Measurements from ENCODE around the gene BMPR2. TPM values are rescaled to one million over a fixed set of nuclear protein-coding genes. Genes with fewer than 3 reads are reported as not detected.
"Not testable (repeated sequence)": the region's sequence is repeated elsewhere in the genome, so short reads cannot be mapped to it uniquely, and the experiment has no call there.

BMPR2 gene
- 11.9 and 12.1 TPM in 2 replicates for total RNA-seq (2014; rRNA removed; shearing (Covaris generic))
- 1.7 and 2.6 TPM in 2 replicates for polyA plus RNA-seq (2014; cell fraction: nucleus; rRNA removed)

DNA sequence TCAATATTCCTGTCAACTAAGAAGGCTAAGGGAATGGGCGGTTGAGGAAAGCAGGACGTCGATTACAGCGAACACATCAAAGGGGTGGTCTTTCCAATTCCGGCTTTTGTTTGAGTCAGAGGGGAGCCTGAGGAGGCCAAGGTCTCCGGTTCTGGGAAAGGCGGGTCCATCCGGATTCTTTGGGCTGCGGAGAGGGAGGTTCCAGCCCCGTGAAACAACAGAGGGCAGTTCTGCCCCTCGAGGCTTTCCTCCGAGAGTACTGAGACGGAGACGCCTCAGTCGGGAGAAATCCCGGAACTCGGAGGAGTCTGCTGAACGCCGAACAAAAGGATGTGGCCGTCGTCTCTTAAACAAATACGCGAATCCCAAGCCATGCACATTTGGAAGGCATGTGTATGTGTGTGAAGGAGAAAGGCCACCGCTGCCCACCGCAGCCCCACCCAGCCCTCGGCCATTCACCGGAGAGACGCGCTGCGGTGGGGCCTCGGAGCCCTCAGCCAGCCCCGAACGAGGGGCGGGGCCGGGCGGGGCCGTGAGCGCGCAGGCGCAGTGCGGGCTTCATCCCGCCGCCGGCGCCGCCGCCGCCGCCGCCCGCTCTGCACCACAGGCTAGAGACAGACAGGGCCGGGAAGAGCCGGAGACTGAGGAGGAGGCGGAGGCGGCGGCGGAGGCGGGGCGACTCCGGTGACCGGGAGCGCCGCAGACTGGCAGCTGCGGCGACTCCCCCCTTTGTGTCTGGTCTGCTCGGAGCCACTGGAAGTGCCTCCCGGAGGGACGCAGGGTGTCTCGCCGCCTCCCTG, at the start of gene BMPR2:
TSS of gene BMPR2 (plus strand) at position 719 of the 800 bp plus-strand sequence. CDS start 1,148 bp downstream, outside the sequence.
- DNase-seq (ENCODE audit: extremely low read depth, low read depth): peak; percentile 91

DNA sequence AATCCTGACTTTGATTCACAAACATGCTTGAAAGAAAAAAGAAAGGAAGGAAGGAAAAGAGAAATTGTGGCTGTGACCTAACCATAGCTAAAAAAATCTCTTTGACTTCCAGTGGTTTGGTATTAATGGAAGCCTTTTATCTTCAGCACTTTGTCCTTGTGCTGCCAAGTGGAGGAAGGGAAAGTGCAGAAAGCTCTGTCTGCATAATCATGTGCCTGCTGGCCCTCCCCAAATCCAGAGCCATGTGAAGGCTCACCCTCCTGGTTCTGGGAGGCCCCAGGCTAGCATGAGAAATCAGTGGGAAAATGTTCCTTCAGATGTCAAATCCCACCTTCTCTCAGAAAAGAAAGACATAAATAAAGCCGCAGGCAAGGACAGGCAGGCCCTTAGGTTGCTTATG, 48.3 kb upstream of the BMPR2 start:
- no peak for DNase-seq (ENCODE audit: extremely low read depth, low read depth)

DNA sequence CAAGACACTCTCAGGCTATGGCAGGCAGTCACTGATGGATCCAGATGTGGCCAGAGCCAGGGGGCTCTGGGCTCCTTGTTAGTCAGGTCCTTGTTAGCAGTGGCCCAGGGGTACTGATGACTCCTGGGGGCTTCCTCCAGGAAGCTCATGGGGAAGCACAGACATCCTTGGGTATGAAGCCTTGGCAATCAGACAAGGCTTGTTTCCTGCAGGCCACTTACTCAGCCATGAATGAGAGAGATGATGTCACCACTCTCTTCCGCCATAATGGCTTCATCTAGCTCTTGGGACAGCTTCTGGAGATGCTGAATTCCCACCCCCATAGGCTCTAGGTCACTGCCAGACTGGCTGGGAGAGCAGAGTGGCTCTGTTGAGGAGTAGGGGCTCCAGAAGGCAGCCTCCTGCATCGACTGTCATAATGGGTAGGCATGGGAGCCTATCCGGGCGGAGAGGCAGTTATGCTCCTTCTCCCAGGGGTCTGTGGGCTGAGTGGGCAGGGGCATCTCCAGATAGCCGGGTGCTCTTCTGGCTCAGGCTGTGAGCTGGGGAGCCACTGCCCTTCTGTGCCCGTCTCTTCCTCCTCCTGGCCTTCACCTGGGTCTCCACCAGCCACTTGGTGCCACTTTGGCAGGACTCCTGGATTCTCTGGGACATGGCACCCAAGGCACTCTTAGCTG, 40.2 kb upstream of the BMPR2 start:
- no peak for DNase-seq (ENCODE audit: extremely low read depth, low read depth)

DNA sequence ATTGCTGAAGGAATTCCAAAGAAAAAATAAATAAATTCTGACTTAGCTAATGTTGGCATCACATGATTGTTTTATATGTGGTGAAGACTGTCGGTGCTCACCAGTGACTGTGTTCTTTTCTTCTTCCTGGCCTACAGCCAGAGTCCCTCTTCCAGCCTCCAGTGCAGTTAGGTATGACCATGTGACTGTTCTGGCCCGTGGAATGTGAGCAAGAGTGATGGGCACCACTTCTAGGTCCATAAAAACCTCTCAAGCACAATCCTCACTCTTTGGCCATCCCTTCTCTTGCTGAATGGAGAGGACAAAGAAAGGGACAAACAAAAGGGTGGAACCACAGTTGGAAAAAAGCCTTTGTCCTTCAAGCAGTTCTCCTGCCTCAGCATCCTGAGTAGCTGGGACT, 39.0 kb upstream of the BMPR2 start:
- DNase-seq (ENCODE audit: extremely low read depth, low read depth): no peak

DNA sequence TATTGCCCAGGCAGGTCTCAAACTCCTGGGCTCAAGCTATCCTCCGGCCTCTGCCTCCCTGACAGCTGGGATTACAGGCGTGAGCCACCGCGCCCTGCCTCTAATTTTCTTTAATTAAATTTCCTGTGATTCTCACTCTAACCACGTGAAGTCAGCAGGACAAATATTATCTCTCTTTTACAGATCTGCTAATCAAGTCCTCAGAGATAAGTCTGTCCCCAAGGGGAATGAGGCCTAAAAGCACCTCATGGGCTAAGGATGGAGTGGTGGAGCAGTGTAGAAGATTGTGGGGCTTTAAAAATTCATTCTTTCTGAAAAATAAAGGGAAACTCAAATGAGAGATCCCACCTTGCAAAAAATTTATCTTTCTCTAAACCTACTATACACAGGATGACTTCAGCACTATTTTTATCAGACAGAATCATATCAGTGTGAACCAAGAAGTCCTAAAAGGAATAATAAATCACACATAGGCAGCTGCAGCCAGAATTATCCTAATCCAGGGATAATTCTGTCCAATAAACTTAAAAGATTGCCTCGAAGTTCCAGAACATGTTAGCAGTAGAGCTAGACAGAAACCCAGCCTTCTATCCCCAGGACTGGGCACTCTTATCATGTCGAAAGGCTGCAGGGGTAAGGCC, 38.3 kb upstream of the BMPR2 start:
- no peak for DNase-seq (ENCODE audit: extremely low read depth, low read depth)

DNA sequence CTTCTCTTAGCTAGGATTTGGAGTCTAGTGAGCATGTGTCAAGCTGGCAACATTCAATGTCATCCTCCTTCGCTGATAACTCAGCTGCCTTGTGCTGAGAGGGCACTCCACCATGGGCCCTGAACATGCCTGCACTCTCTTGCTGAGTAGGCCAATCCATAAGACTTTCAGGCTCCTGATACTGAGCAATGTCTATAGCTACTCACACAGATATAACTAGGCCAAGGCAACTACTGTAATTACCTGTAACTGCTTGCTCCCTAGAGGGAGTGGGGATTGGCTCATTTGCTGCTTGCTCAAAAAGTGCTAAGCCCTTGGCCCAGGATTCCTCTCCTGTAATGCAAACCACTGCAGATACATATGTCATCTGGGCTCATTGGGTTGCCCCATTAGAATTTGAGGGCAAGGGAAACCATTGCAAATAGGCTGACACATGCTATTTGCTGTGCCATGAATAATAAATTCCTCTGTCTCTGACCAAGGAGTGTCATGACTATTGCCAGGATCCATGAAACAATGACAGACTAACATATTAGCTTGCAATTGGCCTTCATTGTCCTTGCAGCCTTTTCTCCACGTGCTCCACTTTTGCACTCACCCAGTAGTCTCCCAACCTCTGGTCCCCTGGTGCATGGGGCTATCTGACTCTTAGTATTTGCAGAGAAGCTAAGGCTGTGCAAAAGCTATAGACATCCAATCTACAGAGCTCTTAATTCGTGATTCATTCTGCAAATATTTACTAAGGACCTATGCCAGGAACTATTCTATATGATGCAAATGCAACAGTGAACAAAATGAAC, 36.9 kb upstream of the BMPR2 start:
- peak; percentile 48 for DNase-seq (ENCODE audit: extremely low read depth, low read depth)

DNA sequence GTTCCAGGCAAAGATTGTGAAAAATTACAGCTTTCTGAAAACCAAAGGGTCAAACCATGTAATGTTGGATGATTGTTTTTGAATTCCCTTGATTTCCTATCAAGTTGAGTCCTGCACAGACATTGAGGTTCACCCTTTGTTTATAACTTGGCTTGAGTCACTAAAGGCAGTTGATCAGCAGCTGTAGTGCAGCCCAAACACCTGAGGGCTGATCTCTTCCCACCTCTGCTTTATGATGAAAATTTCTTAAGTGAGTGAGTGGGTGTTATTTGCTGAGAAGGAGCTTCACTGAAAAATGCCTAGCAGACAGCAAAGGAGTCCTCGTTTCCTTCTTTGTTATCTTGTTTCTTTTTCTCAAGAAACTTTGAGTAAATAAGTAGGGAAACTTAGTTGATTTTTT, 31.9 kb upstream of the BMPR2 start:
- no peak for DNase-seq (ENCODE audit: extremely low read depth, low read depth)

DNA sequence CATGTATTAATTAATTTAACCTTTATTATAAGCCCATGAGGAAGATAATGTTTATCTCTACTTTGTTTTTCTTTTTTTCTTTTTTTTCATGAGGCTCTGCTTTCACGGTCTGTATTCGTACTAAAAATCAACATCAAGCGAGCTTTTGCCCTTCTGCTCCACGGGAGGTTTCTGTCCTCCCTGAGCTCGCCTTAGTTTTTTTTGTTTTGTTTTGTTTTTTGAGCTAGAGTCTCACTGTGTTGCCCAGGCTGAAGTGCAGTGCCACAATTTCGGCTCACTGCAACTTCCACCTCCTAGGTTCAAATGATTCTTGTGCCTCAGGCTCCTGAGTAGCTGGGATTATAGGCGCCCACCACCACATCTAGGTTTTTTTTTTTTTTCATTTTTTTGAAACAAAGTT, 29.9 kb upstream of the BMPR2 start:
- no peak for DNase-seq (ENCODE audit: extremely low read depth, low read depth)

DNA sequence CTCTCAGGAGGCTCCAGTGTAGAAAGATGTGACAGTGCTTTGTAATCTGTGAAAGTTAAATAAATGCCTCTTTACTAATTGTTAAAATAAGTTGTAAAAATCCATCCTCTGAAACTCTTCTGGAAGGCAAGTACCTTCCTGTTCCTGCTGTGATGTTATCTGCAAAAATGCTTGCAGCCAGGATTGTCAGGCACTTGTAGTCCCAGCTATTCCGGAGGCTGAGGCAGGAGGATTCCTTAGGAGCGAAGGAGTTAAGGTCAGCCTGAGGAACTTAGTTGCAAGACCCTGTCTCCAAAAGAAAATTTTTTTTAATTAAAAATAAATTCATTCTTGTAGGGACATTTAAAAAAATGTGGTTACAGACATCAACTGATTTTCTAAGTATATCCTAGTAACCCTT, 22.7 kb upstream of the BMPR2 start:
- no peak for DNase-seq (ENCODE audit: extremely low read depth, low read depth)

DNA sequence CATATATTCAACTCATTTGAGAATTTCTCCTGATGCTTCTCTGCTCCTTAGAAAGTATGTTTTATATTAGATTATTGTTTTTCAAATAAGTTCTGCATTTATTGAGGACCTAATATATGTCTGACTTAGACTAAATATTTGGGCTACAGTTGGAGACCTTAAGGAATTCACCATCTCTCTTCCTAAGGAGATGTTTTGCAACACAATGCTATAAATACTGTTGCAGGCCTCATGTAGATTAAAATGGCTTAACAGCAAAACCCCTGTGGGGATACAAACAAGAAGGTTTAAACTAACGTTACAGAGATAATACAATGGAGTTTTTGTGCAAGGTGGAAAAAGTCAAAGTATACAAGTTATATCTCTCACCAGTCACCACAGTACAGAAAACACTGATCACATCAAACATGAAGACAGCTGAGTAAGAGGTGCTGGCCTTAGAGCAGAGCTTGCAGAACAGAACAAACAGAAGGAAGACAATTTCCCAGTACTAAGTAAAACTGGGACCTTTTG, 20.1 kb upstream of the BMPR2 start:
- no peak for DNase-seq (ENCODE audit: extremely low read depth, low read depth)

DNA sequence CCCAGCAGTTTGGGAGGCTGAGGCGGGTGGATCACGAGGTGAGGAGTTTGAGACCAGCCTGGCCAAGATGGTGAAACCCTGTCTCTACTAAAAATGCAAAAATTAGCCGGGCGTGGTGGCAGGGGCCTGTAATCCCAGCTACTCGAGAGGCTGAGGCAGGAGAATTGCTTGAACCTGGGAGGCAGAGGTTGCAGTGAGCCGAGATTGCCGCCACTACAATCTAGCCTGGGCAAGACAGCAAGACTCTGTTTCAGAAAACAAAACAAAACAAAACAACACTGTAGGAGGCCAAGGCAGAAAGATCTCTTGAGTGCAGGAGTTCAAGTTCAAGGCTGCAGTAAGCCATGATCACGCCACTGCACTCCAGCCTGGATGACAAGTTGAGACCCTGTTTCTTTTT, 17.2 kb upstream of the BMPR2 start:
- DNase-seq (ENCODE audit: extremely low read depth, low read depth): not testable (repeated sequence)

DNA sequence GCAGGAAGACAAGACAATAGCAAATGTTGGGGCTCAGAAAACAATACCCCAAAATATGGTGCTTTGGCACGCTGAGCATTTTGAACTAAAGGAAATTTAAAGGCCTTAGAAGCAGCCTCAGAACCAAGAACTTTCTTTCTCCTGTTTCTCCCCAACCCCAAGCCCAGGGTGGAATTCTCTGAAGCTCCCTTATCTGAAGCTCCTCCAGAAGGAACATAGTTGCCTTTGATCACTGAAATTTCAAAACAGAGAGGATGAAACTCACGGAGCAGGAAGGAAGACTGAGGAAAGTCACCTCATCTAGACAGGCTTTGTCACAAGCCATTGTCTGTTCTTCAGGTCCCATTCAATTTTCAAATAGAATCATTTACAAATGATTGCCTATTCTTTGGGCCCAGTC, 15.5 kb upstream of the BMPR2 start:
- DNase-seq (ENCODE audit: extremely low read depth, low read depth): no peak

DNA sequence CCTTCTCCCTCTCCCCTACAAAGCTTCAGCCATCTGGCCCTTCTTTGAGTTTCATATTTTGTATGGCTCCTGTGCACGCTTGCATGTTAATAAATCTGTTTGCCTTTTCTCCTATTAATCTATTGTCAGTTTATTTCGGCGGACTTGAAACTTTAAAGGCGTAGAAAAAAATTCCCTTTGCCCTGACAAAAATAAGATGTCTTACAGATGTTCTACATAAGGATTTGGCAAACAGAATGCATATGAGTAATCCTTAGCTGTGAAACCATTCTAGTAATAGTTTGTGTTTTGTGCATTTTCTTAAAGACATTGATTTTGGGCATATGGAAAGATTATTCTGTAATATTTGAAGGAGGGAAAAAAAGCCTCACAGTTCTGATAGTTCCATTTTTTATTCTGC, 15.0 kb upstream of the BMPR2 start:
- no peak for DNase-seq (ENCODE audit: extremely low read depth, low read depth)

DNA sequence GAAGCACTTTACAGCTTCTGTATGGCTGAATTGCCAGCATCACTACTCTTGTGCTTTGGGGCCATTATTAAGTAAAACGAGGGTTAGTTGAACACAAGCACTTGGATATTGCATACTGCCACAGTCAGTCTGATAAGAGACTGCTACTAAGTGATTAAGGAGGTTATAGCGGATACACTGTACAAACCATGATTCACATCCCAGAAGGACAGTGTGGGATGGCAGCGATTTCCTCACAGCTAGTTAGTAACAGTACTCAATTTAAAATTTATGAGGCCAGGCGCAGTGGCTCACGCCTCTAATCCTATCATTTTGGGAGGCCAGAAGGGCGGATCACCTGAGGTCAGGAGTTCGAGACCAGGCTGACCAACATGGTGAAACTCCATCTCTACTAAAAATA, 2.6 kb upstream of the BMPR2 start:
- no peak for DNase-seq (ENCODE audit: extremely low read depth, low read depth)

DNA sequence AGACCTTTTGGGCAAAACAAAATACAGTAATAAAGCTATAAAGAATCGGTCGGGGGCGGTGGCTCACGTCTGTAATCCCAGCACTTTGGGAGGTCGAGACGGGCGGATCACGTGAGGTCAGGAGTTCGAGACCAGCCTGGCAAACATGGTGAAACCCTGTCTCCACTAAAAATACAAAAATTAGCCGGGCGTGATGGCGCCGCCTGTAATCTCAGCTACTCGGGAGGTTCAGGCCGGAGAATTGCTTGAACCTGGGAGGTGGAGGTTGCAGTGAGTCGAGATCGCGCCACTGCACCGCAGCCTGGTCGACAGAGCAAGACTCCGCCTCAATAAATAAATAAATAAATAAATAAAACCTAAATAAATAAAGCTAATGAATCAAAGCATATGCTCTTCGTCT, 1.7 kb upstream of the BMPR2 start:
- DNase-seq (ENCODE audit: extremely low read depth, low read depth): not testable (repeated sequence)

DNA sequence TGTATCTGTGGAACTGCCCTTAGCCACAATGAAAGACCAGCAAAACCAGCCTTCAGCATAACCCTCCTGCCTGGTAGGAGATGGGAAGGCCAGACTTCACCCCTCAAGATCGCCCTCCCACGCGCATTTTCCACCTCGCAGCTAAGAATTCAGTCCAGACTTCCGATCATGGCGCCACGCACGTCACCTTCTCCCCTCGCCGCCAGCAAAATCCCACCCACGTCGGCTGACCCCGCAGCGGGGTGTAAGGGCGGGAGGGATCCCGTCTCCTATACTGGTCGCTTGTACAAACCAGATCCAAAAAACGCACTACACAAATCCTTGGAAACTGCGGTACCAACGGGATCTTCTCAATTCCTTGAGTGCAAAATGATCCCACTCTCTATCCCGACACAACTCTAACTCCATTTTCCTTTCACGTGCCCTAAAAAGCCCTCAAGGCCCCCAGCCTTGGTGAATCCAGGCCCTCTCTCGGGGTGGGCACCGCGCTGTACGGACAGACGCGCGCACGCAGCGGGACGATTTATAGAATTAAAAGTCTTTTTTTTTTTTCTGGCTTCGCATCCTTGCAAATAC, 1.0 kb upstream of the BMPR2 start:
- DNase-seq (ENCODE audit: extremely low read depth, low read depth): no peak

DNA sequence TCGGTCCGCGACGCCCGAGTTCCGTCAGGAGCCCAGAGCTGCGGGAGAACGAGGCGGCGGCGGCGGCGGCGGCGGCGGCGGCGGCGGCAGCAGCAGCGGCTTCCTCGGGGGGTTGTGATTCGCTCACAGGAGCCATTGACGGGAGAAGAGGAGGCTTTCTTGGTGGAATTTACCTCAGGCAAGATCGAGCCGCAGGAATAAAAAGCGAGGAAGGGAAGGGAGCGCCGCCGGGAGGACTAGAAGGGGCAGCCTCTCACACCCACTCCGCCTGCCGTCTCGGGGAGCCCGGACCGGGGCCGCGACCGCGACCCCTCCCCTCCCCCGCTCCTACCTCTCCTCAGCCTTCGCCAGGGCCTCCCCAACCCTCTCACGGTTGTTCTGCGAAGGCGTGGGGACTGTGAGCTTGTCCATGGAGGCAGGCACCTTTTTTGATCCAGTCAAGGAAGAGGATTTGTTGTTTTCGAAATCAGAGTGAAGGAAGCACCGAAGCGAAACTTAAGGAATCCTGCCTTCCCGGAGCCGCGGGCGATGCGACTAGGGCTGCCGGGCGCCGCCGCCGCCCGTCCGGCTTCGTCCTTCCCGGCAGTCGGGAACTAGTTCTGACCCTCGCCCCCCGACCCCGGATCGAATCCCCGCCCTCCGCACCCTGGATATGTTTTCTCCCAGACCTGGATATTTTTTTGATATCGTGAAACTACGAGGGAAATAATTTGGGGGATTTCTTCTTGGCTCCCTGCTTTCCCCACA, 506 bp downstream of the BMPR2 start:
- DNase-seq (ENCODE audit: extremely low read depth, low read depth): peak; percentile 20

DNA sequence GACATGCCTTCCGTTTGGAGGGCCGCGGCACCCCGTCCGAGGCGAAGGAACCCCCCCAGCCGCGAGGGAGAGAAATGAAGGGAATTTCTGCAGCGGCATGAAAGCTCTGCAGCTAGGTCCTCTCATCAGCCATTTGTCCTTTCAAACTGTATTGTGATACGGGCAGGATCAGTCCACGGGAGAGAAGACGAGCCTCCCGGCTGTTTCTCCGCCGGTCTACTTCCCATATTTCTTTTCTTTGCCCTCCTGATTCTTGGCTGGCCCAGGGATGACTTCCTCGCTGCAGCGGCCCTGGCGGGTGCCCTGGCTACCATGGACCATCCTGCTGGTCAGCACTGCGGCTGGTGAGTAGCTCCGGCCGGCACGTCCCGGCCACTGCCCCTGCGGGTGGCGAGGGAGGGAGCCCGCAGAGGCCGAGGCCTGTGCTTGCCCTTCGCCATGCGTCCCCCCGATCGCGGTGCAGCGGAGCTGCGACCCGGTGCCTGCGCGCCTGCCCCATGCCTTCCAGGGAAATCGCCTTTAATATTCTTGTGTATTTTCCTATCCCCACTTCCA, 1.2 kb downstream of the BMPR2 start:
- no peak for DNase-seq (ENCODE audit: extremely low read depth, low read depth)

DNA sequence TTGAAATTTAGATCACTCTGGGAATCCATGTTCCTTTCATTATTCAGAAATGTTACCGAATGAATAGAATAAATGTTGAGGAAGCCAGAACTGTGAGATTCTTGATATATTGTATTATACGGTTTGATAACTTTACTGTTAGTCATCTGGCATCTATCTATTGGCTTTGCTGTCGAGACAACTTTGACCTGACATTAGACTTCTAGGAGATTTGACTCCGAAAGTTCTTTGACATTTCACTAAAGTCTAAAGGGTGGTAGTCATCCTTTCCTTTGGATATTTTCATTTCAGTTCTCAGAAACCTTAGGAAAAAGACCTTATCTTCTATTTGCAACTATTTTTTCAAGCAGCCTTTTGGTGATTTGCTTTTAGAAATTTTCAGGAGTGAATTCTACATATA, 1.9 kb downstream of the BMPR2 start:
- DNase-seq (ENCODE audit: extremely low read depth, low read depth): no peak
